DOHH2 (cell line): Measurements from ENCODE around the gene RPS10.

Experiments used
- EZH2phosphoT487 ChIP-seq: fragments of 200-600 bp; sonication (generic); IDR thresholded peaks from 2 replicates; pipeline ENCODE4 v1.6.1; 2017; ENCODE audit warnings: borderline replicate concordance, mild to moderate bottlenecking, antibody characterized with exemption, low read length, moderate library complexity, mixed read lengths
- TF ChIP-seq, protein P1 (sequence below): fragments of 200-600 bp; sonication (generic); IDR thresholded peaks from one replicate; pipeline ENCODE4 v1.5.1; 2014; ENCODE audit warnings: antibody characterized with exemption, mild to moderate bottlenecking, low read depth, low read length; ENCODE audit not compliant: poor library complexity, severe bottlenecking

DNA sequence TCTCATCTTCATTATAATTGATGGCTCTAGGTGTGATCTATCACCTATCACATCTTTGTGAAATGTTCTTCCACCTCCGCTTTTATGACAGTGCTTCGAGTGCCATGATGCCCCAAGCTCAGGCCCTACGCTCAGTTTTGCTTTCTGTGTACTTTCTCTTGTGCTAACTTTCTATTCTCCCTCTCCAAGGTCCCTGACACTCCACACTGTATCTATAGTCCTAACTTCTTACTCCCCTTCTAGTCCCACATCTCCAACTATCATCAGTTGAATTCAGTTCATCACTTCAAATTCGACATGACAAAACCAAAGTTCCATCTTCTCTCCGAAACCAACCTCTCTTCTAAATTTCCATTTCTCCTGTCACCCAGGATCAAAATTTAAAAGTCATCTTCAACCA, 50.0 kb downstream of the RPS10 start:
- TF ChIP-seq, protein P1, sequence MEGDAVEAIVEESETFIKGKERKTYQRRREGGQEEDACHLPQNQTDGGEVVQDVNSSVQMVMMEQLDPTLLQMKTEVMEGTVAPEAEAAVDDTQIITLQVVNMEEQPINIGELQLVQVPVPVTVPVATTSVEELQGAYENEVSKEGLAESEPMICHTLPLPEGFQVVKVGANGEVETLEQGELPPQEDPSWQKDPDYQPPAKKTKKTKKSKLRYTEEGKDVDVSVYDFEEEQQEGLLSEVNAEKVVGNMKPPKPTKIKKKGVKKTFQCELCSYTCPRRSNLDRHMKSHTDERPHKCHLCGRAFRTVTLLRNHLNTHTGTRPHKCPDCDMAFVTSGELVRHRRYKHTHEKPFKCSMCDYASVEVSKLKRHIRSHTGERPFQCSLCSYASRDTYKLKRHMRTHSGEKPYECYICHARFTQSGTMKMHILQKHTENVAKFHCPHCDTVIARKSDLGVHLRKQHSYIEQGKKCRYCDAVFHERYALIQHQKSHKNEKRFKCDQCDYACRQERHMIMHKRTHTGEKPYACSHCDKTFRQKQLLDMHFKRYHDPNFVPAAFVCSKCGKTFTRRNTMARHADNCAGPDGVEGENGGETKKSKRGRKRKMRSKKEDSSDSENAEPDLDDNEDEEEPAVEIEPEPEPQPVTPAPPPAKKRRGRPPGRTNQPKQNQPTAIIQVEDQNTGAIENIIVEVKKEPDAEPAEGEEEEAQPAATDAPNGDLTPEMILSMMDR = no peak
- TF ChIP-seq EZH2phosphoT487 = no peak
